Measurements from ENCODE around the gene SLC6A20.

DNA sequence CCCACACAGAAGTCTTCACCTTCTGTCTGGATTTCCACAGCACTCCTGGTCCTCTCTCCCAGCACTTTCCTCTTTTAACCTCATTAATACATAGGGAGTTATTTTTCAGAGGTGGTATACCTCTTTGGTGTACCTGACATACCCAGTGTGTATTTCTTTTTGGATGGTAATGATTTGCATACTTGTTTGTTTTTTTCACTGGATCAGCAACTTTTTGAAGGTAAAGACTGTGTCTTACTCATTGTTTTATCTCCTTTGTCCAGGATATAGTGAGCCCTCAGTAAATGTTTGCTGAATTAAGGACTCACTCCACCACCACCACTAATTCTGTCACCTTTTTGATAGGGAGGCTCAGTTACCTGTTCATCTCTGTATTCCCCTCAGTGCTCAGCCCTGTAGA is 55.1 kb downstream of the SLC6A20 start:
- TF ChIP-seq, protein P1, sequence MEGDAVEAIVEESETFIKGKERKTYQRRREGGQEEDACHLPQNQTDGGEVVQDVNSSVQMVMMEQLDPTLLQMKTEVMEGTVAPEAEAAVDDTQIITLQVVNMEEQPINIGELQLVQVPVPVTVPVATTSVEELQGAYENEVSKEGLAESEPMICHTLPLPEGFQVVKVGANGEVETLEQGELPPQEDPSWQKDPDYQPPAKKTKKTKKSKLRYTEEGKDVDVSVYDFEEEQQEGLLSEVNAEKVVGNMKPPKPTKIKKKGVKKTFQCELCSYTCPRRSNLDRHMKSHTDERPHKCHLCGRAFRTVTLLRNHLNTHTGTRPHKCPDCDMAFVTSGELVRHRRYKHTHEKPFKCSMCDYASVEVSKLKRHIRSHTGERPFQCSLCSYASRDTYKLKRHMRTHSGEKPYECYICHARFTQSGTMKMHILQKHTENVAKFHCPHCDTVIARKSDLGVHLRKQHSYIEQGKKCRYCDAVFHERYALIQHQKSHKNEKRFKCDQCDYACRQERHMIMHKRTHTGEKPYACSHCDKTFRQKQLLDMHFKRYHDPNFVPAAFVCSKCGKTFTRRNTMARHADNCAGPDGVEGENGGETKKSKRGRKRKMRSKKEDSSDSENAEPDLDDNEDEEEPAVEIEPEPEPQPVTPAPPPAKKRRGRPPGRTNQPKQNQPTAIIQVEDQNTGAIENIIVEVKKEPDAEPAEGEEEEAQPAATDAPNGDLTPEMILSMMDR (IDR thresholded peaks at IDR 0.05): no peak
- no peak for TF ChIP-seq POLR2A (IDR thresholded peaks at IDR 0.05)
